HG02870 (cell line): ENCODE data around the gene MAP3K20.

Experiments
- ATAC-seq: cut with Tn5 transposase; IDR thresholded peaks from one replicate; pipeline ENCODE4 v1.9.1; 2021; ENCODE audit warnings: mild to moderate bottlenecking, moderate library complexity; ENCODE audit not compliant: unreplicated experiment

Gene MAP3K20

DNA sequence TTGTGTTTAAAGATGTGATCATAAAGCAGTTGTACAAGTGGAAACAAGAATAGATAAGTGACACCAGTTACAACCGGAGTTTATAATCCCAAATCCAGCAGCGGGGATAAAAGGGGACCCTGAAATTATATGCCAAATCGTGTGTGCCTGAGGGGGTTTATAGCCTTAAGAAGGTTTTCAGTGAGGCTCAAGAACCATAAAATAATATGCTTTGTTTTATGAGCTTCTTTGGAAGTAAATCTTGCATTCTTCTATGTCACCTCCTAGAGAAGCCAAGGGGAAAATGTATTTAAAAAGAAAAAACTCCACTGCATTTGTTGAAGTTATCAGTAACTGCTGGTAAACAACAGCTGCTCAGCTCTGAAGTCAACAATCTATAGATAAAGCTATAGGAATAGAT is 25.8 kb upstream of the MAP3K20 start:
- no peak for ATAC-seq

DNA sequence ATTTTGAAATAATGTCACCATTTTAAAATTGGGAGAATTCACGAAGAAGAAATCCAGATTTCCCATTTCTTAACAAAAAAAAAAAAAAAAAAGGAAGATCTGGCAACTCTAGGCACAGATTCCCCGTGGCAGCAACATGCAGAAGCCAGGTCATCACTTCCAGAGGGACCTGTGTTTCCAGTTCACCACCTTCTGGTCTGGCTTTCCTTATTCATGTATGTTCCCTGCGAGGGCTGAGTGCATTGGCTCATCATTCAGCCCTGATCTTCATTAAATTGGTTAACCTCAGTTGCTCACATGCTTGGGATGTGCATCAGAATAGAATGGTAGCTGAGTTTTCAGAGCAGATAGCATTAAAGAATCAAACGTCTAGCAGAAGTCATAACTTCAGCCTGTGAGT is 25.0 kb upstream of the MAP3K20 start:
- no peak for ATAC-seq

DNA sequence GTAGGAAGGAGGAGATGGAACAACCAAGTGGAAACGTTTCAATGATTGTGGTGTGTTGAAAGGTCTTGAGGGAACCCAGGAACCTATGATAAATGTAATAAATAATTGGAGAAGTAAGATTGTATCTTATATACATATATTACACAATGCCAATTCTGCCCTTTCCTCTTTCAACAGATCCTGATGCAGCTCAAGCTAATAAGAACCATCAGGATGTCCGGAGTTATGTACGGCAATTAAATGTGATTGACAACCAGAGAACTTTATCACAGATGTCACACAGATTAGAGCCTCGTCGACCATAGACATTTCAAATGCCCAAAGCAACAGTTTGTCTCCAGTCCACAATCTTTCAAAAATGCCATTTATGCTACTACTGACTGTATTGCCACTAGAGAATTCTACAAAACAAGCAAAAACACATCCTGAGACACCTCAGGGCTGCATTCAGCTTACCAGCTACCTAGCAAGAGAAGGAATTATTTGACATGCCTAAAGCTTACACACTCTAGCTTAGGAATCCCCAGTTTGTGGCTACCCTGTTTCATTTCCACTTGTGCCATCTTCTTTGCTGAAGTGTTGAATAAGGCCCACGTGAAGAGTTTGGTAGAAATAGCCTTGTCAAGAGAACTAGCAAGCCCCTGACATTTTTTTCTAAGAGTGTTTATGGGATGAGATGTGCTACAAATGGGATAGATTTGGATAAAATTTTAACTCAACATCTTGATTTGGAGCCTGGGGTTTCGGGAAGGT is 24.0 kb upstream of the MAP3K20 start:
- no peak for ATAC-seq

DNA sequence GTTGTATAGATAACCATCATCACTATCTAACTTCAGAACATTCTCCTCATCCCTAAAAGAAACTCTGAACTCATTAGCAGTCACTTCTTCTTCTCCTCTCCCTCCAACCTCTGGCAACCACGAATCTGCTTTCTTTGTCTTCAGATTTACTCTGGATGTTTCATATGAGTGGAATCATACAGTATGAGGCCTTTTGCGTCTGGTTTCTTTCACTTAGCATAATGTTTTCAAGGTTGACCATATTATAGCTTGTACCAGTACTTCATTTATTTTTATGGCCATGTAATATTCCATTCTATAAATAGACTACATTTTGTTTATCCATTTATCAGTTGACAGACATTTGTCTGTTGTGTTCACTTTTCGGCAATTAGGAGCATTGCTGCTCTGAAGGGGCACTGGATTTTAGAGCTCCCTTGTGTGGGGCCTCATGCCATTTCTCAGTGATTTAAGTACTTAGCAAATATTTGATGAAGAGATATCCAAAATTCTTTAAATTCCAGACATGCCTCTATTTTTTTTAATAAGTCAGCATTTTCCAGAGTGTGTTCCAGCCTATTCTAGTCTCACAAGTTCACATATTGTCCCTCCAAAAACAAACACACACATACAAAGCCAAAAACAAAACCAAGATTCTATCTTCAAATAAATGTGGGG is 22.5 kb upstream of the MAP3K20 start:
- ATAC-seq = no peak

DNA sequence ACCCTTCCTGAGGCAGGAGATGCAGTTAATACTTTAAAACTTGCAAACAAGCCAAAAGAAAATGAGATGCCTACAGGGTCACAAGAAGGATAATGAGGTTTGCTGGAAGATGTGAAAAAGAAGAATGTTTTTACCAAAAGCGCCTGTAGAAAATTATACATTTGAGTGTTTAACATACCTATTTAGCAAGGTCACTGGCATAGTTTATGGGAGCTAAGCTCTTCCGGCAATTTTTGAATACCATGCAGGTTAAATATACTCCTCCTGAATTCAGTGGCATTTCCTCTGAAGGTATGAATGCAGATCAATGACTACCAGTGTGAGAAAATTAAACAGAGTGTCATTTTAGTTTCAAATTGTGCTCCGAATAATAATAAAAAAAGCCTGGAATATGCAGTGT is 21.2 kb upstream of the MAP3K20 start:
- ATAC-seq = no peak

DNA sequence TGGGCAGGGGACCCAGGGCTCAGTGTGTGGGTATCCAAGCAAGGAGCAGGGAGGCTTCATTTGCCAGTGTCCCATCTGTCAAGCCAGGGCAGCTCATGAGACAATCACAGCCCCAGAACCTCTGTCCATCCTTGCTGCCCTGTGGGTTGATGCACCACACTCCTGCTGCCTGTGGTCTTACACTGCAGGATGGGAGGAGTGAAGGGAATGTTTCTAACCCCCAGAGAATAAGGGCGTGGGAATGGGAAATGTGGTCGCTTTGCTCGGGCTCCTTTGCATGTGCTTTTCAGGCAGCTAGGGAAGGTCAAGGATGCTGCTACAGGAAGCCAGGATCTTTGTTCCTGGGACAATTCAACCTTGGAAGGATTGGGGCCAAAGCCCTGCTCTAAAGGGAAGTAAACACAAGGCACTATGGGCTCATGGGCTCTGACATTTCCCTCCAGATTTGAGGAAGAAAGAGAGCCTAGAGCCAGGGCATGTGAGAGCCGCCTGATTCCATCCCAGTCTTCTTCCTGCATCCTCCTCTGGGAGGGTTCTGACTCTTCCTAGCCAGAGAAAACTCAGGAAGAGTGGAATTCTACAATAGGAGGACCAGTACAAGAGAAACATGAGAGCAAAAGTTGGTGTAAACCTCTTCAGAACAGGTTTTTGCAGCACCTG is 18.8 kb upstream of the MAP3K20 start:
- ATAC-seq = no peak

DNA sequence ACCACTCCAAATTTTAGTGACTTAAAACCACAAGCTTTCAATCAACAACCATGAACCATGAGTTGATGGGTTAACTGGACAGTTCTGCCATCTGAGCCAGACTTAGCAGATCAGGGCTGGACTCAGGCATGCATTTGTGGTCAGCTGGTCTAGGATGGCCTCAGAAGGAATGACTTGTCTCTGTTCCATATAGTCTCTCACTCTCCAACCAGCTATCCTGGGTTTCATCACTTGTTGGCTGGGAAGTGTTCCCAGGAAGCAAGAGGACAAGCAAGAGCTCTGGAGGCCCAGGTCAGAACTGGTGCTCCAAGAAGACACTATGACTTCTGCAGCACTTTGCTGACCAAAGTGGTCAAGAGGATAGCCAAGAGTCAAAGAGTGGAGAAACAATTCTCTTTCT is 17.5 kb upstream of the MAP3K20 start:
- ATAC-seq = no peak

DNA sequence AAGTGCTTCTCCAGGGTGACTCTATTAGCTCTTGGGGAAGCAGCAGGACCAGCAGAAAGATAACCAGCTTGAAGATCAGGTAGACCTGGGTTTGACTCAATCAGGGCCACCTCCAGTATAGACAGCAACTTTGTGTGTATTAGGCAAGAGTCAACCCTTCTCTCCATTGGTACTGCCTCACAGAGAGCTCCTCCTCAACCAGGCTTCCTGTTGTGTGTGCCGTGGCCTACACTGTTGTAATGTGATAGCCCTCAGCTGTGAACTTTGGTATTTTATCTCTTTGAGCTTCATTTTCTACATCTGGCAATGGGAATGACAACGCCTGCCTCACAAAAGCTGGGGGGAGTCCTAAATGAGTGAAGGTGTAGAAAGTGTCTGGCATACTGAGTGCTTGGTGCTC is 17.0 kb upstream of the MAP3K20 start:
- no peak for ATAC-seq

DNA sequence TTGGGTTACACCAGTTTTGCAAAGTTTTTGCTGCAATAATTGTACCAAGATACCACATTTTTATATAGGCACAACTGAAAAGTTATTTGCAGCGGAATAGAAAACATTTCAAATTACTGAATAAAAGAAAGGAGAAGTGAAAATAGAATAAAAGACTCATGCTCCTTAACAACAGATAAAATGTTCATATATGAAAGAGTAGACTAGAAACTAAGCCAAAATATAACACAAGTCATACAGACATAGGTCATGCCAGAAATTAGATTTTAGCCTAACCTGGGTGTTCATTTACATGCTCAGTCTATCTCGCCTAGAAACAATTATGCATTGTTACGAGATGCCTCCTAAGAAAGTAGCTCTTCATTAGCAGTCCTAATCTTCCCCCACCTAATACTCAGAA is 16.4 kb upstream of the MAP3K20 start:
- no peak for ATAC-seq

DNA sequence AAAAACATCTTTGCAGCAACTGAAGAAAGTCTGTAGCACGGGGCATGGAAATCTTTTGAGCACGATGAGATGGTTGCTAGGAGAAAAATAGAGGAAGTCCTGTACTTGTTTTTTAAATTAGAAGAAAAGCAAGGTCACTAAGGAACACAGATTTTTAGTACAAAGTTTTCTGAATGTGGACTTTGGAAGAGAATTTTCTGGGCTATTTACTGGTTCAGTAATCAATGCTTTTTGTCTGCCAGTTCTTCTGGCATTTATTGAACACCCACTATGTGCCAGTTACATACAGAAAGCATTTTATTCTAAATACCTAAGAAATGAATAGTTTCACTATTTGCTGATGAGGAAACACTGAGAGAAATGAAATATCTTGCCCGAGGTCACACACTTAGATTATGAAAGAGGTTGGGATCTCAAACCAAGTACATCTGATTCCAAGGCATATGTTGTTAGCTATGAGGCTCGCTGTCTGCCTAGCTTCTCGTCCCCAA is 15.6 kb upstream of the MAP3K20 start:
- no peak for ATAC-seq

DNA sequence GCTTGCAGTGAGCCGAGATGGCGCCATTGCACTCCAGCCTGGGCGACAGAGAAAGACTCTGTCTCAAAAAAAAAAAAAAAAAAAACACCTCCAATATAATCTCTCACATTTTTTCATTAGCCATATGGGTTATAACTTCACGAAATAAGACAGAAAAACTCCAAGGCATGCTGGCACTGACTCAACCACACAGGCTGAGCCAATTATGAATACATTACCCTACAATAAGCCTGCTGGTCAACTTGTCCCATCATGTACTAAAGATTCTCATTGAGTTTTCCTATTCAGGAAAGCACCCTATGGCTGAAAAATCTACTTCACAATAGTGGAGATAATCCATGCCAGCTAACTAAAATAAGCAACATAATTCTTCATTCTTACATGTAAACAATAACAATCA is 12.8 kb upstream of the MAP3K20 start:
- no peak for ATAC-seq

DNA sequence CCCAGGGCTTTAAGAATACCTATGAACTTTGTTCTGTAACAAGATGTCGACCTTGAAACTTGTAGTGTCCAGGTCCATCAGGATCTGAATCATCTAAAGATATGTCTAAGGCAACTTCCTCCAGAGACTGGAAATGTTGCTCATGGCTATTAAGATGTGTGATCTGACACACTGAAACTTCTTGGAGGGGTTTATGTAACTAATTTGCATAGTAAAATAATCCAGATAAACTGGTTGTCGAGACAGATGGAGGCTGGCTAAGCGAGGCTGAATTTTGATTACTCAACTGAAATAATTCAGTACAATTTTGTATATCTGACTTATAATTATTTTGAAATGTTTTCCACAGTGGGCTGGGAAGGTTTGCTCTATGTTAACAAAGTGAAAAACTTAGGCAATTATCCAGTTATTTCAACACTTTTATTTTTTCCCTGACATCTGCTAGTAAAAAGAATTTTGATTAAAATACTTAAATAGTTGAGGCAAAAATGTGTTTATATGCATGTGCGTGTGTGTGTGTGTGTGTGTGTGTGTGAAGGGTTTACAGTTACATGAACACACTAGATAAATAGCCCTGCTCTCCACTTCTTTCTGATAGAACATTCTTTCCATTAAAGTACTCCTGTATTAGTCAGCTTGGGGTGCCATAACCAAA is 11.4 kb upstream of the MAP3K20 start:
- no peak for ATAC-seq

DNA sequence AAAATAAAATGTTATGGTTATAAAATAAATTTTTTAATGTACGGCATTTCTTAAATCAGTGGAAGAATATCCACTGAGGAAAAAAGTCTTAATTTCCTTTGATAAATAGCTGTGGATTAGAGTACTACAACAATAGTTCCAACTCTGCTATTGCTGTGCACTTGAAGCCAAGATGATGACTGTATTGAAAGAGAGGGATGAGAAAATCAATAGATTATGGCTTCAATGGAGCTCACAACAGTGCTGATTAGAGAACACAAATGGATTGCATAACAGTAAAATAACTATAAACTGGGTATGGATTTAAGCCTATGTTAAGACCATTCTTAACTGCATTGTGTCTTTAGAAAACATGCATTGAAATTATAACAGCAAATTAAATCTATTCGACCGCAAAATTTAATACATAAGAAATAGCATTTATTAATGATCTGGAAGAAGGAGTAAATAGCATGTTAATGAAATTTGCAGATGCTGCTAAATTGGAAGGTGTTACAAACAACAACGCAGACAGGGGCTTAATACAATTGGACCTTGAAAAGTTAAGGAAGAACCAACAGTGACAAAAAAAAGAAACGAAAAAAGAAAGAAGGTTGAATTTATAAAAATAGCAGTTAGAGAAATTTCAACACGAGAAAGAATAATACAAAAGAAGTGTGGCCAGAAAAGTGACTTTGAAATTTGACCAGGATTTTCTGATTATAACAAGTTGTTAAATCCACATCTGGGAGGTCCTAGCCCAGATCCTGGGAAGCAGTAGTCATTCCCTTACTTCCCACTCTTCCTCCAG is 8.6 kb upstream of the MAP3K20 start:
- ATAC-seq = no peak

DNA sequence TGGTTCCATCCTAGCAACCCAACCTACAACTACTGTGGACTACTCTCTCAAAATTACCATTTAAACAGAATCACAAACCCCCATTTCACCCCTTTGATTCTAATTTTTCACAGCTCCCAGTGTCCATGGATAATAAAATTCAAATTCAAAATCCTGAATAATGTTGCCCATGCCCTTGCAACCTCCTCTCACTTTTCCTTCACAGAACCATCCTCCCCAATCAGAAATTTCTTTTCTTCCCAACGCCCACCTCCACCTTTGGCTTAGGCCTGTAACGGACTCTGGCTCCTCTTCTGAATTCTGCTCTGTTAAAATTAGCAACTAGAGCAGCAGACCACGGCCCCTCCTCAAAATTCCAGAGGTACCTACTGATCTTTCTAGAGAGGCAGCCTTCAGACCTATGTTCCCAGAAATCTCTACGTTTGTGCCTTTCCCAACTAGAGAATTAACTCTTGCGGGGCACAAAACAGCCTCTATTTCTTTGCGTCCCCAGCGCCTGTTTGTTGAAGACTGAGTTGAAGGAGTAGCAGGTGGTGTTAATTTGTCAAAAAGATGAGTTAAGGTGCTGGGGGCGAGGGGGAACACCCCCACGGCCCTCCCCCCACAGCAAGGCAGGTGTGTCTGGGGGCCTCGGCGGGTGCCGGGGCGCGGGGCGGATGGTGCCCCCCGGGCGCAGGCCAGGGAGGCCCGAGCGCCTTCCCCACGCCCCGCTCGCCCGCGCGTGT is 428 bp upstream of the MAP3K20 start:
- ATAC-seq = no peak

DNA sequence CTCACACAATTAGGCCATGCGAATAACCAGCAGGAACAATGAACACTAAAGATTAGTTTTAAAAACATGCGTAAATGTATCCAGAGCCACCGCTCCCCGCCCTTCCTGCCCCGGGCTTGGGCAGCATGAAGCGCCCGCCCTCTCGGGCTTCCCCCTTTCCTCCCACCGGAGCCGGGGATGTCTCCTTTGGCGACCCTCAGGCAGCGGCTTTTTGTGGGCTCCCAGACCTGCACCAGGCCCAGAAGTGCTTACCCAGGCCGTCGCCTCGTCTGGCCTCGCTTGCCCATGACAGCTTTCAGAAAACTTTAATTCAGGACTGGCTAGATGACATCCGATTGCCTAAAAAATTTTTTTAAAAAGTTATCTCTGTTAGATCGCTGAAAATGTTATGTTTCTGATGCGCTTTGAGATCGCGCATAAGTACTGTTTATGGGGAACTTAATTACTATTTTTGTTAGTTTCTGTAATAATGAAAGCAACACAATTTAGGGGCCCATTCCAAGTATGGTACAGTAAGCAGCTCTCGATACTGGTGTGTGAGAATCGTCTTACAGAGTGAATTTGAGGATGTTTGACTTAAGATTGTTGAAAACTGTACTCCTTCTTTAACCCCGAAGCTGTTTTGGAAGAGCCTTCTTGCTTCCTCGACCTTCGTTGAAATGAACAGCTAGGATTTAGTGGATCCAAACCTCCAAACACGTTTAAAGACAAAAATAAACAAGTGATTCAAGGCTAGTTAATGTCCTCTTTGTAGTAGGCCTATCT is 1.1 kb downstream of the MAP3K20 start:
- peak; percentile 26 for ATAC-seq

DNA sequence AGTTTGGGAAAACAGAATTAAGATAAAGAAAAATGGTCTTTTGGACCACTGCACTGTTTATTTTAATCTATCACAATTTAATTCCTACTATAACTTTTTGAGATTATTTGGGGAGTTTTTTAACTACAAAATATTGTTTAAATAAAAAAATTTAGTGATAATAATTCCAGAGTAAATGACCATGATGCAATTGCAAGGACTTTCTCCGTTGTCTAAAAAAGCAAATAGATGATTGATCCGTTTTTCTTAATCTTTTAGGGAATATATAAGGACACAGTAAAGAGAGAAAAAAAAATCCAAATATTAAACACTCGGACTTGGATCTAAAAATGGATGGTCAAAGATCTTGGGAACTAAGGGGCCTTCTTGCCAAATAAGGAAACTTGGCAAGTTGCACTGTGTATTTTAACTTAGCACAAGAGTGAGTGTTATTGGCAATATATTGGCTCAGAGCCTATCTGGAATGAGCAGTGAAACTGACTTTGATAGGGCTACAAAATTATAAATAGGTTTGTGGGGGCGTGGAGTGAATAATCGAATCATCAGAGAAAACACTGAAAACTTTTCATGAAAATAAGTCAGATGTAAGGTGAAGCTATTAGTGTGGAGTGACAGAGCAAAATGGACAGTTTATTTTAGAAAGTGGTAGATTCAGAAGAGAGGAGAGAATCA is 2.0 kb downstream of the MAP3K20 start:
- ATAC-seq = no peak

DNA sequence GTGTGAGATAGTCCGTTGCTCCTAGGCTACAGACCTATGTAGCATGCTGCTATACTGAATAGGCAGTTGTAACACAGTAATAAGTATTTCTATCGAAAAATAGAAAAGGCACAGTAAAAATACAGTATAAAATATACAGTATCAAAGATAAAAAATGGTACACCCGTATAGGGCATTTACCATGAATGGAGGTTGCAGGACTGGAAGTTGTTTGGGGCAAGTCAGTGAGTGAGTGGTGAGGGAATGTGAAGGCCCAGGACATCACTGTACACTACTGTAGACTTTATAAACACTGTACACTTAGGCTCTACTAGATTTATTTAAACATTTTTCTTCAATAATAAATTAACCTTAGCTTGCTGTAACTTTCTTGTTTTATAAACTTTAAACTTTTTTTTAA is 3.5 kb downstream of the MAP3K20 start:
- no peak for ATAC-seq

DNA sequence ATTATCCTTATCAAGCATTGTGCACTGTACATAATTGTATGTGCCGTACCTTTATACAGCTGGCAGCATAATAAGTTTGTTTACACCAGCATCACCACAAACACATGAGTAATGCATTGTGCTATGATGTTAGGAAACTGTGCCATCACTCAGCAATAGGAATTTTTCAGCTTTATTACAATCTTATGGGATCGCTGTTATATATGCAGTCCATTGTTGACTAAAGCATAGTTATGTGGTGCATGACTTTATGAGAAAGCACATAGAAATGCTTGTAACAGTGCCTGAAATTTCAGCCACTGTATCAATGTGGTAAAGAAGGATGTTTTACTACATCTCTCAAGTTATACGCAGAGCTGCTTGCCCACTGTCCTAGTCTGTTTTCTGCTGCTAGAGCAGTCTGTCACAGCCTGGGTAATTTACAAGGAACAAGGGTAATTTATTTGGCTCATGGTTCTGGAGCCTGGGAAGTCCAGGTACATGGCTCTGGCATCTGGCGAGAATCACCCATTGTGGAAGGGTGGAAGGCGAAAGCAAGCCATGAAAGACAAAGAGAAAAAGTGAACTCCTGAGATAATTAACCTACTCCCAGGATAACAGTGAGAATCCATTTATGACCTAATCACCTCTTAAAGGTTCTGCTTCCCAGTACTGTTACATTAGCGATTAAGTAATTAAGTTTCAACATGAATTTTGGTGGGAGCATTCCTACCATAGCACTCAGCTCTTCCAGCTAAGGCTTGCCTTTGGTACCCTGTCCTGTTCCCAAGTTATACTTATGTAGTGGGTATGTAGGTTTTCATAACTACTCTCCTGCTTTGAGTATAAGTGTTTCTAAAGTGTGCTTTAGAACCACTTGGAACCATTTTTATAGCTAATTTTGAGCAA is 4.6 kb downstream of the MAP3K20 start:
- no peak for ATAC-seq
